ENCODE data around the gene ARHGEF12.

The ARHGEF12 gene

DNA sequence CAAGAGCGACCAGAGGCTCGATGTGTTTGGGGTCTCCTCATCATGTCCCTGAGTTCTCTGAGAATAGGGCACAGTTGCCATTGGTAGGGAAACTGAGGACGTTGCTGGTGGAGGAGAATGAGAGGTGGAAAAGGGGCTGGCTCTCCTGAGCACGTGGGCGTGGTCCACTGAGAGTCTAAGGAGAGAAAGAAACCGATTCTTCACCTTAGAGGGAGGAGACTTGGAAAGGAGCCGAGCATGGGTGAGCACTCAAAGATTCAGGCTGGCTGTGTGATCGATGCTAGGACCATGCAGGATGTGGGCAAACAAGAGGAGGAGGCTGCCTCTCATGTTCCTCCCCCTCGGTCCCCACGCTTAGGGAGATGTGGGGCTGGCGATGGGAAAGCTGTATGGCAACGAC lies 30.9 kb upstream of the ARHGEF12 start:
- Histone ChIP-seq H3K4me3 (IDR thresholded peaks at IDR 0.05; ENCODE audit: insufficient read depth, low read depth, low read length) (no peak overlapping the region), H3K27ac (no peak overlapping the region), H3K27me3 (ENCODE audit: insufficient read depth, low read depth) (no peaks in the 10 kb centered on the region), H3K4me1 (ENCODE audit: low read depth, poor library complexity, severe bottlenecking) (no peaks in the 10 kb centered on the region), H4K20me1 (ENCODE audit: insufficient read depth) (no peaks in the 10 kb centered on the region), H3K79me2 (ENCODE audit: insufficient read depth, low read depth) (no peaks in the 10 kb centered on the region), H3K4me2 (no peak overlapping the region), H3K36me3 (ENCODE audit: insufficient read depth) (no peaks in the 10 kb centered on the region), H2AFZ (ENCODE audit: low read depth) (no peak overlapping the region), H3K9ac (no peak overlapping the region)
- TF ChIP-seq, protein P1, sequence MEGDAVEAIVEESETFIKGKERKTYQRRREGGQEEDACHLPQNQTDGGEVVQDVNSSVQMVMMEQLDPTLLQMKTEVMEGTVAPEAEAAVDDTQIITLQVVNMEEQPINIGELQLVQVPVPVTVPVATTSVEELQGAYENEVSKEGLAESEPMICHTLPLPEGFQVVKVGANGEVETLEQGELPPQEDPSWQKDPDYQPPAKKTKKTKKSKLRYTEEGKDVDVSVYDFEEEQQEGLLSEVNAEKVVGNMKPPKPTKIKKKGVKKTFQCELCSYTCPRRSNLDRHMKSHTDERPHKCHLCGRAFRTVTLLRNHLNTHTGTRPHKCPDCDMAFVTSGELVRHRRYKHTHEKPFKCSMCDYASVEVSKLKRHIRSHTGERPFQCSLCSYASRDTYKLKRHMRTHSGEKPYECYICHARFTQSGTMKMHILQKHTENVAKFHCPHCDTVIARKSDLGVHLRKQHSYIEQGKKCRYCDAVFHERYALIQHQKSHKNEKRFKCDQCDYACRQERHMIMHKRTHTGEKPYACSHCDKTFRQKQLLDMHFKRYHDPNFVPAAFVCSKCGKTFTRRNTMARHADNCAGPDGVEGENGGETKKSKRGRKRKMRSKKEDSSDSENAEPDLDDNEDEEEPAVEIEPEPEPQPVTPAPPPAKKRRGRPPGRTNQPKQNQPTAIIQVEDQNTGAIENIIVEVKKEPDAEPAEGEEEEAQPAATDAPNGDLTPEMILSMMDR (conservative IDR thresholded peaks at IDR 0.05; ENCODE audit: low read depth, low read length) = no peak

DNA sequence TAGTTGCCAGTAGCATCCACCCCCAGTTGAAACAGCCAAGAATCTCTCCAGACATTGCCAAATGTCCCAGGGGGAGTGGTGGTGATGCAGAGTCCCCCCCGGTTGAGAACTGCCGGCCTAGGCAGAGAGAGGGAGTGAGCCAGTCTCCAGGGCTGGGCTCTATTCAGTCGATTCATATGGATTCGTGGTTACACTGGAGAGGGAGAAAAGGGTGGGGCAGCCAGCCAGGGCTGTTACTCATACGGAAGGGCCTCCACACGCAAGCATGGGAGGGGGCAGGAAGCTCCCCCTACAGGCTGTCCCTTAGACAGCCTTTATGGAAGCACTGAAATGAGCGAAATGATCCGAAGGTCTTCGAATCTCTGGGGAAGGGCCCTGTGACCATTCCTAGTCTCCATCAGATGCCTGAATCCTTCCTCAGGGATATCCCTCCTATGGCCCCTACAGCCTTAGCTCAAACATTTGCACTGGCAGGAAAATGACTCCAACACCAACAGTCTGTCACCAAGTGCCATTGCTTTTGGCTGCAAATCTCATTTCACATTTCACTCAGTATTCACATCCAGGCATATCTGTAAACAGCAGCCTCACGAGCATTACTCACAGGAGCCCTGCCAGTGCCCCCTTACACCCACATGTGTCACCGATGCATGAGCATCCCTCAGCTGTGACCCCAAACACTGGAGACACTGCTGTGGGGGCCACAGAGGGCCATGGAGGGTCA lies 29.5 kb upstream of the ARHGEF12 start:
- TF ChIP-seq, protein P1 (conservative IDR thresholded peaks at IDR 0.05; ENCODE audit: low read depth, low read length) = no peak
- no peak overlapping the region for H3K4me3 ChIP-seq (IDR thresholded peaks at IDR 0.05; ENCODE audit: insufficient read depth, low read depth, low read length)
- no peak overlapping the region for H2AFZ ChIP-seq (ENCODE audit: low read depth)
- H4K20me1 ChIP-seq (ENCODE audit: insufficient read depth) = no peaks in the 10 kb centered on the region
- H3K36me3 ChIP-seq (ENCODE audit: insufficient read depth) = no peaks in the 10 kb centered on the region
- no peak overlapping the region for H3K4me2 ChIP-seq
- H3K27ac ChIP-seq = no peak overlapping the region
- no peaks in the 10 kb centered on the region for H3K4me1 ChIP-seq (ENCODE audit: low read depth, poor library complexity, severe bottlenecking)
- no peaks in the 10 kb centered on the region for H3K79me2 ChIP-seq (ENCODE audit: insufficient read depth, low read depth)
- H3K9ac ChIP-seq = no peak overlapping the region
- no peaks in the 10 kb centered on the region for H3K27me3 ChIP-seq (ENCODE audit: insufficient read depth, low read depth)

DNA sequence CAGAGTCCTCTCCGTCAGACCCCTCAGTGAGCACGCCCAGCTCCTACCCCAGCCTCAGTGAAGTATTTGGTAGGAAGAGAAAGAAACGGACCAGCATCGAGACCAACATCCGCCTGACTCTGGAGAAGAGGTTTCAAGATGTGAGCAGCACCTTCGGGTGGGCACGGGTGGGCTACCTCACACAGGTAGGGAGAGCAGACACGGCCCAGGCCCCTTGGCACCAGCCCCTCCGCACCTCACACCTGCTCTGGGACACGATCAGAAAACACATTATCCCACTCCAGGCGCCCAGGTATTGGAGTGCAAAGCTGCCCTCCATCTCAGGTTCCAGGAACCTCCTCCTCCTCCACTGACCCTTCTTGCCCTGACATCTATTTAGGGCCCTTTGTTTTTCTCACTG lies 28.7 kb upstream of the ARHGEF12 start:
- Histone ChIP-seq H3K4me3 (IDR thresholded peaks at IDR 0.05; ENCODE audit: insufficient read depth, low read depth, low read length) (no peak overlapping the region), H4K20me1 (ENCODE audit: insufficient read depth) (no peaks in the 10 kb centered on the region), H3K27ac (no peak overlapping the region), H2AFZ (ENCODE audit: low read depth) (no peak overlapping the region), H3K79me2 (ENCODE audit: insufficient read depth, low read depth) (no peaks in the 10 kb centered on the region), H3K27me3 (ENCODE audit: insufficient read depth, low read depth) (no peaks in the 10 kb centered on the region), H3K36me3 (ENCODE audit: insufficient read depth) (no peaks in the 10 kb centered on the region), H3K4me2 (no peak overlapping the region), H3K9ac (no peak overlapping the region), H3K4me1 (ENCODE audit: low read depth, poor library complexity, severe bottlenecking) (no peaks in the 10 kb centered on the region)
- TF ChIP-seq, protein P1 (conservative IDR thresholded peaks at IDR 0.05; ENCODE audit: low read depth, low read length) = no peak

DNA sequence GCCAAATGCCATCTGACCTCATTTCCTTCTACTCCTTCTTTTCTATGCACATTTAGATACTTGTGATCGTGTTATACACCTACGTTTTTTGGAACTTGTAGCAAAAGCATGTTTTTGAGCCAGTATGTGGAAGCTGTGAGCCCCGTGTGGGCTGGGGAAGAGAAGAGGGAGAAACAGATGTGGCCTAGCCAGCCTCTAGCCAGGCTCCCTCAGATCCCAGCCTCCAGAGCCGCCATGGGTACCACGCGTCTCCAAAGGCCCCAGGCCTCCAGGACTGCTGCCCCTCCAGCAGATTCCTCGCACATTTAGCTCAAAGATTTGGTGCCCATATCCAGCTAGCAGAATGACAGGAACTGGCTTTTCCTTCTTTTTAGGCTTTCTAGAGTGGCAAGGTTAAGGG lies 28.1 kb upstream of the ARHGEF12 start:
- no peaks in the 10 kb centered on the region for H3K4me1 ChIP-seq (ENCODE audit: low read depth, poor library complexity, severe bottlenecking)
- H3K27ac ChIP-seq = no peak overlapping the region
- H3K36me3 ChIP-seq (ENCODE audit: insufficient read depth) = no peaks in the 10 kb centered on the region
- no peak overlapping the region for H3K4me2 ChIP-seq
- TF ChIP-seq, protein P1 (conservative IDR thresholded peaks at IDR 0.05; ENCODE audit: low read depth, low read length) = no peak
- H4K20me1 ChIP-seq (ENCODE audit: insufficient read depth) = no peaks in the 10 kb centered on the region
- no peak overlapping the region for H3K9ac ChIP-seq
- no peak overlapping the region for H2AFZ ChIP-seq (ENCODE audit: low read depth)
- H3K27me3 ChIP-seq (ENCODE audit: insufficient read depth, low read depth) = no peaks in the 10 kb centered on the region
- H3K4me3 ChIP-seq (IDR thresholded peaks at IDR 0.05; ENCODE audit: insufficient read depth, low read depth, low read length) = no peak overlapping the region
- H3K79me2 ChIP-seq (ENCODE audit: insufficient read depth, low read depth) = no peaks in the 10 kb centered on the region

All from KMS-11 (cell line).